OCI-LY7 (cell line): ENCODE results near the gene HSPA12A.

Experiments
- CTCF ChIP-seq: fragments of 200-600 bp; sonication (generic); conservative IDR thresholded peaks from 2 replicates; pipeline ENCODE4 v1.5.1; 2014; ENCODE audit warnings: mild to moderate bottlenecking, antibody characterized with exemption, low read length, moderate library complexity, mixed read lengths
- EZH2phosphoT487 ChIP-seq: fragments of 200-600 bp; sonication (generic); IDR thresholded peaks from 2 replicates; pipeline ENCODE4 v1.6.1; 2018; ENCODE audit warnings: low read depth, borderline replicate concordance, mild to moderate bottlenecking, mixed run types, antibody characterized with exemption, low read length, moderate library complexity, mixed read lengths

- TF ChIP-seq CTCF = no peak
- TF ChIP-seq EZH2phosphoT487 = no peak
These were observed 34.6 kb upstream of the HSPA12A start for GRCh38 chr10:116777006-116777405.
